ENCODE measurements around the gene RPP30.
"Not testable (repeated sequence)": the region's sequence is repeated elsewhere in the genome, so short reads cannot be mapped to it uniquely, and the experiment has no call there.

The RPP30 gene

GRCh38 chr10:90917968-90918318, 46.2 kb downstream of the RPP30 start:
- ATAC-seq: no peak

GRCh38 chr10:90919683-90920574, 48.2 kb downstream of the RPP30 start:
- ATAC-seq: no peak

- ATAC-seq: no peak
These were observed 49.4 kb downstream of the RPP30 start, which contains the start of gene ANKRD1 for GRCh38 chr10:90920986-90921666. ANKRD1 (minus strand) TSS chr10:90921087; CDS start chr10:90921027, 60 bp downstream.

GRCh38 chr10:90921906-90922305, 50.1 kb downstream of the RPP30 start:
- no peak for ATAC-seq

GRCh38 chr10:90923111-90923731, 51.4 kb downstream of the RPP30 start:
- ATAC-seq: no peak

- no peak for ATAC-seq
These were observed 52.8 kb downstream of the RPP30 start for GRCh38 chr10:90924552-90924951.

- ATAC-seq: no peak
These were observed 53.6 kb downstream of the RPP30 start for GRCh38 chr10:90925079-90926029.

- ATAC-seq: no peak
These were observed 55.5 kb downstream of the RPP30 start for GRCh38 chr10:90927293-90927692.

- ATAC-seq: no peak
These were observed 57.4 kb downstream of the RPP30 start for GRCh38 chr10:90929179-90929578.

GRCh38 chr10:90930070-90930837, 58.5 kb downstream of the RPP30 start:
- no peak for ATAC-seq

- no peak for ATAC-seq
These were observed 59.4 kb downstream of the RPP30 start for GRCh38 chr10:90930971-90931871.

- no peak for ATAC-seq
These were observed 64.0 kb downstream of the RPP30 start for GRCh38 chr10:90935581-90936275.

GRCh38 chr10:90936276-90936659, 64.5 kb downstream of the RPP30 start:
- ATAC-seq: no peak

- no peak for ATAC-seq
These were observed 66.0 kb downstream of the RPP30 start for GRCh38 chr10:90937645-90938258.

- no peak for ATAC-seq
These were observed 67.3 kb downstream of the RPP30 start for GRCh38 chr10:90939116-90939515.

GRCh38 chr10:90939648-90940047, 67.9 kb downstream of the RPP30 start:
- no peak for ATAC-seq

- ATAC-seq: not testable (repeated sequence)
These were observed 71.2 kb downstream of the RPP30 start for GRCh38 chr10:90942980-90943379.

GRCh38 chr10:90944749-90945148, 73.0 kb downstream of the RPP30 start:
- ATAC-seq: no peak

- ATAC-seq: no peak
These were observed 73.8 kb downstream of the RPP30 start for GRCh38 chr10:90945491-90946070.
